ENCODE data around the gene SMARCAL1. TPM values are rescaled to one million over a fixed set of nuclear protein-coding genes. Genes with fewer than 3 reads are reported as not detected.

SMARCAL1 gene
- total RNA-seq, 1 experiment from 2014 or later = 40.5 TPM

GRCh38 chr2:216453955-216454614, 41.8 kb downstream of the SMARCAL1 start:
- Histone ChIP-seq H4K20me1 (ENCODE audit: insufficient read depth) (no peaks in the 10 kb centered on the region), H3K36me3 (ENCODE audit: low read depth) (peaks cover 21% of the 10 kb centered on the region), H3K4me1 (replicated peaks; ENCODE audit: insufficient read depth) (no peaks in the 10 kb centered on the region), H3F3A (ENCODE audit: insufficient read depth, low read depth) (no peaks in the 10 kb centered on the region), H3K27me3 (ENCODE audit: insufficient read depth, low read depth) (no peaks in the 10 kb centered on the region), H3K9me2 (ENCODE audit: insufficient read depth) (no peaks in the 10 kb centered on the region), H3K27ac (no peak overlapping the region), H3K4me3 (no peak overlapping the region), H3K79me2 (ENCODE audit: low read depth) (no peaks in the 10 kb centered on the region), H2AFZ (no peak overlapping the region), H3K4me2 (no peak overlapping the region), H3K9me3 (ENCODE audit: insufficient read depth, low read depth) (no peaks in the 10 kb centered on the region)
- DNase-seq = no peak
- POLR2A ChIA-PET (ENCODE audit: unreplicated experiment) = interaction anchor here (0.9 kb wide), 1 partner anchor 101 kb away, joined by 4 read pairs; no protein-coding TSS in a partner anchor
- TF ChIP-seq CTCF (conservative IDR thresholded peaks at IDR 0.05) = no peak
- TF ChIP-seq EZH2 (IDR thresholded peaks at IDR 0.05; ENCODE audit: low read depth) = no peak
- CTCF ChIA-PET = no interaction called here
- BruUV-seq (replicated peaks) = no TSS peak
- intact Hi-C loops (cut with micrococcal nuclease; ENCODE audit: unreplicated experiment) = no loop called here

GRCh38 chr2:216463148-216463547, 50.9 kb downstream of the SMARCAL1 start:
- DNase-seq = no peak
- ChIA-PET POLR2A (ENCODE audit: unreplicated experiment) (no interaction called here), CTCF (no interaction called here)
- no peaks in the 10 kb centered on the region for H3K4me1 ChIP-seq (replicated peaks; ENCODE audit: insufficient read depth)
- no peaks in the 10 kb centered on the region for H3K27me3 ChIP-seq (ENCODE audit: insufficient read depth, low read depth)
- no peaks in the 10 kb centered on the region for H4K20me1 ChIP-seq (ENCODE audit: insufficient read depth)
- H3K79me2 ChIP-seq (ENCODE audit: low read depth) = no peaks in the 10 kb centered on the region
- peaks cover 3% of the 10 kb centered on the region; the same call in 1 of the 2 replicates for H3K36me3 ChIP-seq (ENCODE audit: low read depth)
- no peak overlapping the region for H3K4me2 ChIP-seq
- H3K4me3 ChIP-seq = no peak overlapping the region
- H2AFZ ChIP-seq = no peak overlapping the region
- no peaks in the 10 kb centered on the region for H3K9me3 ChIP-seq (ENCODE audit: insufficient read depth, low read depth)
- H3K9me2 ChIP-seq (ENCODE audit: insufficient read depth) = no peaks in the 10 kb centered on the region
- TF ChIP-seq CTCF (conservative IDR thresholded peaks at IDR 0.05) = no peak
- no peak for TF ChIP-seq EZH2 (IDR thresholded peaks at IDR 0.05; ENCODE audit: low read depth)
- no peak overlapping the region for H3K27ac ChIP-seq
- intact Hi-C loops (cut with micrococcal nuclease; ENCODE audit: unreplicated experiment) = no loop called here
- H3F3A ChIP-seq (ENCODE audit: insufficient read depth, low read depth) = no peaks in the 10 kb centered on the region
- BruUV-seq (replicated peaks) = no TSS peak

- BruUV-seq (replicated peaks) = no TSS peak
- CTCF ChIA-PET = no interaction called here
- H4K20me1 ChIP-seq (ENCODE audit: insufficient read depth) = no peaks in the 10 kb centered on the region
- no peak for DNase-seq
- intact Hi-C loops (cut with micrococcal nuclease; ENCODE audit: unreplicated experiment) = no loop called here
- H3K36me3 ChIP-seq (ENCODE audit: low read depth) = peaks cover 3% of the 10 kb centered on the region; the same call in 1 of the 2 replicates
- H3K4me1 ChIP-seq (replicated peaks; ENCODE audit: insufficient read depth) = no peaks in the 10 kb centered on the region
- no peaks in the 10 kb centered on the region for H3K9me3 ChIP-seq (ENCODE audit: insufficient read depth, low read depth)
- no peak overlapping the region for H3K27ac ChIP-seq
- no peaks in the 10 kb centered on the region for H3K79me2 ChIP-seq (ENCODE audit: low read depth)
- TF ChIP-seq EZH2 (IDR thresholded peaks at IDR 0.05; ENCODE audit: low read depth) (no peak), CTCF (conservative IDR thresholded peaks at IDR 0.05) (no peak)
- H3K27me3 ChIP-seq (ENCODE audit: insufficient read depth, low read depth) = no peaks in the 10 kb centered on the region
- no peak overlapping the region for H2AFZ ChIP-seq
- no peak overlapping the region for H3K4me2 ChIP-seq
- no peaks in the 10 kb centered on the region for H3F3A ChIP-seq (ENCODE audit: insufficient read depth, low read depth)
- H3K4me3 ChIP-seq = no peak overlapping the region
- H3K9me2 ChIP-seq (ENCODE audit: insufficient read depth) = no peaks in the 10 kb centered on the region
- POLR2A ChIA-PET (ENCODE audit: unreplicated experiment) = no interaction called here
Measured at GRCh38 chr2:216464104-216464720, 51.9 kb downstream of the SMARCAL1 start.

Measured in PC-9 (cell line).